PFSK-1 (cell line): ENCODE measurements around the gene ESRRG.

Source experiments
- FOXP2 ChIP-seq: optimal IDR thresholded peaks from 2 replicates; pipeline ENCODE3; 2011; ENCODE audit warnings: borderline replicate concordance, control low read depth, inconsistent platforms; ENCODE audit not compliant: insufficient read depth; ENCODE audit errors: extremely low read length, extremely low read depth
- POLR2AphosphoS5 ChIP-seq: IDR thresholded peaks from 2 replicates; pipeline ENCODE4 v1.6.1; 2012; ENCODE audit warnings: low read depth, mild to moderate bottlenecking, control low read depth, low read length, moderate library complexity
- TAF1 ChIP-seq: IDR thresholded peaks from 2 replicates; pipeline ENCODE4 v1.6.1; 2012; ENCODE audit warnings: low read length, control low read depth, borderline replicate concordance; ENCODE audit not compliant: insufficient read depth
- TF ChIP-seq, protein P1 (sequence below), 2 experiments: IDR thresholded peaks; 2 replicates each; pipeline versions ENCODE4 v1.6.1 to v1.8.0; 2011 to 2012; ENCODE audit warnings: low read depth in 2 of 2, low read length in 2 of 2, control low read depth in 1 of 2, inconsistent platforms in 1 of 2, mild to moderate bottlenecking in 1 of 2, moderate library complexity in 1 of 2; ENCODE audit not compliant: insufficient read depth in 1 of 2

DNA sequence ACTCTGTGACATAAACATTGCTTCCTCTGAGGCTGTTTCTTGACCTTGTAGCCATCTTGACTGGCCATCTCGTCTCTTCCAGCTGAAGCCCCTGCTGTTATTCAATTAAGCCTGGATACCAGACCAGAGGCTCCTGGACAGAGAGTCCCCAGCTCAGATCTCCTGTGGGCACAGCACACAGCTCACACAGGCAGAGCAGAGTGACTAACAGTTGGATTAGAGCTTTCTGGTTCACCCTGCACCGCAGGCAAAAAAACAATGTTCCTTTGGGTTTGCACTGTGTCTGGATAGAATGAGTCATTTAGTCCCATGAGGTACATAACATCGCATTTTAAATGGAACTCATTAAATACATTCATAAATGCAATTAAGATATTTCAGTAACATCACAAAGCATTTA lies 266.5 kb downstream of the ESRRG start:
- TF ChIP-seq, protein P1, sequence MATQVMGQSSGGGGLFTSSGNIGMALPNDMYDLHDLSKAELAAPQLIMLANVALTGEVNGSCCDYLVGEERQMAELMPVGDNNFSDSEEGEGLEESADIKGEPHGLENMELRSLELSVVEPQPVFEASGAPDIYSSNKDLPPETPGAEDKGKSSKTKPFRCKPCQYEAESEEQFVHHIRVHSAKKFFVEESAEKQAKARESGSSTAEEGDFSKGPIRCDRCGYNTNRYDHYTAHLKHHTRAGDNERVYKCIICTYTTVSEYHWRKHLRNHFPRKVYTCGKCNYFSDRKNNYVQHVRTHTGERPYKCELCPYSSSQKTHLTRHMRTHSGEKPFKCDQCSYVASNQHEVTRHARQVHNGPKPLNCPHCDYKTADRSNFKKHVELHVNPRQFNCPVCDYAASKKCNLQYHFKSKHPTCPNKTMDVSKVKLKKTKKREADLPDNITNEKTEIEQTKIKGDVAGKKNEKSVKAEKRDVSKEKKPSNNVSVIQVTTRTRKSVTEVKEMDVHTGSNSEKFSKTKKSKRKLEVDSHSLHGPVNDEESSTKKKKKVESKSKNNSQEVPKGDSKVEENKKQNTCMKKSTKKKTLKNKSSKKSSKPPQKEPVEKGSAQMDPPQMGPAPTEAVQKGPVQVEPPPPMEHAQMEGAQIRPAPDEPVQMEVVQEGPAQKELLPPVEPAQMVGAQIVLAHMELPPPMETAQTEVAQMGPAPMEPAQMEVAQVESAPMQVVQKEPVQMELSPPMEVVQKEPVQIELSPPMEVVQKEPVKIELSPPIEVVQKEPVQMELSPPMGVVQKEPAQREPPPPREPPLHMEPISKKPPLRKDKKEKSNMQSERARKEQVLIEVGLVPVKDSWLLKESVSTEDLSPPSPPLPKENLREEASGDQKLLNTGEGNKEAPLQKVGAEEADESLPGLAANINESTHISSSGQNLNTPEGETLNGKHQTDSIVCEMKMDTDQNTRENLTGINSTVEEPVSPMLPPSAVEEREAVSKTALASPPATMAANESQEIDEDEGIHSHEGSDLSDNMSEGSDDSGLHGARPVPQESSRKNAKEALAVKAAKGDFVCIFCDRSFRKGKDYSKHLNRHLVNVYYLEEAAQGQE (IDR thresholded peaks at IDR 0.05; ENCODE audit: insufficient read depth in 1 of 2, low read depth in 2 of 2, low read length in 2 of 2) = peak in 1 of 2 experiments; percentile 34; a peak in 1 of 4 replicates
- TF ChIP-seq POLR2AphosphoS5 (0 out of 2 replicates have a peak, but pooled peaks have one; percentile 30), TAF1 (no peak), FOXP2 (no peak)
